Activated CD8-positive, alpha-beta memory T cell treated with anti-CD3 and anti-CD28 coated beads for 24 hours (primary cell): ENCODE measurements around the gene LAMA3.
A peak's percentile ranks its signal among the peaks of the same experiment; 100 is the strongest.

Experiments
- DNase-seq: peaks from one replicate; pipeline ENCODE4 v3.0.0-alpha.2; 2020

The LAMA3 gene, protein sequence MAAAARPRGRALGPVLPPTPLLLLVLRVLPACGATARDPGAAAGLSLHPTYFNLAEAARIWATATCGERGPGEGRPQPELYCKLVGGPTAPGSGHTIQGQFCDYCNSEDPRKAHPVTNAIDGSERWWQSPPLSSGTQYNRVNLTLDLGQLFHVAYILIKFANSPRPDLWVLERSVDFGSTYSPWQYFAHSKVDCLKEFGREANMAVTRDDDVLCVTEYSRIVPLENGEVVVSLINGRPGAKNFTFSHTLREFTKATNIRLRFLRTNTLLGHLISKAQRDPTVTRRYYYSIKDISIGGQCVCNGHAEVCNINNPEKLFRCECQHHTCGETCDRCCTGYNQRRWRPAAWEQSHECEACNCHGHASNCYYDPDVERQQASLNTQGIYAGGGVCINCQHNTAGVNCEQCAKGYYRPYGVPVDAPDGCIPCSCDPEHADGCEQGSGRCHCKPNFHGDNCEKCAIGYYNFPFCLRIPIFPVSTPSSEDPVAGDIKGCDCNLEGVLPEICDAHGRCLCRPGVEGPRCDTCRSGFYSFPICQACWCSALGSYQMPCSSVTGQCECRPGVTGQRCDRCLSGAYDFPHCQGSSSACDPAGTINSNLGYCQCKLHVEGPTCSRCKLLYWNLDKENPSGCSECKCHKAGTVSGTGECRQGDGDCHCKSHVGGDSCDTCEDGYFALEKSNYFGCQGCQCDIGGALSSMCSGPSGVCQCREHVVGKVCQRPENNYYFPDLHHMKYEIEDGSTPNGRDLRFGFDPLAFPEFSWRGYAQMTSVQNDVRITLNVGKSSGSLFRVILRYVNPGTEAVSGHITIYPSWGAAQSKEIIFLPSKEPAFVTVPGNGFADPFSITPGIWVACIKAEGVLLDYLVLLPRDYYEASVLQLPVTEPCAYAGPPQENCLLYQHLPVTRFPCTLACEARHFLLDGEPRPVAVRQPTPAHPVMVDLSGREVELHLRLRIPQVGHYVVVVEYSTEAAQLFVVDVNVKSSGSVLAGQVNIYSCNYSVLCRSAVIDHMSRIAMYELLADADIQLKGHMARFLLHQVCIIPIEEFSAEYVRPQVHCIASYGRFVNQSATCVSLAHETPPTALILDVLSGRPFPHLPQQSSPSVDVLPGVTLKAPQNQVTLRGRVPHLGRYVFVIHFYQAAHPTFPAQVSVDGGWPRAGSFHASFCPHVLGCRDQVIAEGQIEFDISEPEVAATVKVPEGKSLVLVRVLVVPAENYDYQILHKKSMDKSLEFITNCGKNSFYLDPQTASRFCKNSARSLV (N-terminal part only)

DNA sequence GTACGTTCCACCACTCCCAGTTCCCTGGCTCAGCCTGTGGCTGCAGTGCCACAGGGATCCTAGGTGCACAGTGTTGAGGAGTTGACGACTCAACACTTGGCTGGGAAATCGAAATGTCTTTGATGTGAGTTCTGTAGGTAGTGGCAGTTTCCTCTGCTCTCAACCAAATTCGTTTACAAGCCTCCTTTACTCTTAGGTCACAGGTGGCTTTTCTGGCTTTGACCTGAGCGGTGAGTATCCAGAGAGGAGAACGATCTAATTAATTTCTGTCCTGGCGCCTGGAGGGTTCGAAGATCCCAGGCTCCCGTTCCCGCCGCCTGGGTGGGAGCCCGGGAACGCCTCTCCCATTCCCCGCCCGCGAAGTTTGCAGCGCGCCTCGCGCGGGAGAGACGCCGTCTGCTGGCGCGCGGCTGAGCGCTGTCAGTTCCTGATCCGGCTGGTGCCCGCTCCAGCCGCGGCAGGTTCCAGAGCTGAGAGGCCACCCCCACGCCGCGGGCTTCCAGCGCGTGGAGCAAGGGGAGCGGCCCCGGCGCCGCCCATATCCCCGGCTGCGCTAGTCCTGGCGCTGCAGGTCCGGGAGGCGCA lies at the start of gene LAMA3:
LAMA3 (plus strand) TSS at position 423 of the 585 bp plus-strand sequence. CDS start 231 bp downstream, outside the sequence.
- peak; percentile 70 for DNase-seq

- DNase-seq: no peak
These were observed 49.2 kb upstream of the LAMA3 start for GRCh38 chr18:23640052-23640451.

- no peak for DNase-seq
These were observed 48.0 kb upstream of the LAMA3 start for GRCh38 chr18:23641143-23641720.

GRCh38 chr18:23641937-23642666 lies 47.2 kb upstream of the LAMA3 start:
- no peak for DNase-seq

GRCh38 chr18:23643815-23644490 lies 45.3 kb upstream of the LAMA3 start:
- DNase-seq: no peak

GRCh38 chr18:23645568-23646175 lies 43.6 kb upstream of the LAMA3 start:
- no peak for DNase-seq

- no peak for DNase-seq
These were observed 43.0 kb upstream of the LAMA3 start for GRCh38 chr18:23646282-23646681.

DNA sequence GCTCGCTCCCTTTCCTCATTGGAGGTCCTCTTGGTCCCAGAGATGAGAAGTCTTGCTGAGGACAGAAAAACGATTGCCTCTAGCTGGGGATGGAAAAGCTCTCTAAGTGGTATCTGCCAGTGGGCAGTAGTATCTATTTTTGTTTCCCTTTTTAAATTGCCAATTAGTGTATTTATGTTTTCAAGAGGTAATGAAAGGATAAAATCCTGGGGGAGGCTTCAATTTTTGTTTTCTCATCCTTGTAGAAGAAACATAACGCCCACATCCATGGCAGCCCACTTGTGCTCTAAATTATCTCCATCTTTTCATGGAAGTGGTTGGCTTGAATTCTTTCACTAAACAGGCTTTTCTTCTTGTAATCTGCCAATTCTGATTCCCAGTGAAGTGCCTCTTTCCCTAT lies 40.8 kb upstream of the LAMA3 start:
- DNase-seq: no peak

DNA sequence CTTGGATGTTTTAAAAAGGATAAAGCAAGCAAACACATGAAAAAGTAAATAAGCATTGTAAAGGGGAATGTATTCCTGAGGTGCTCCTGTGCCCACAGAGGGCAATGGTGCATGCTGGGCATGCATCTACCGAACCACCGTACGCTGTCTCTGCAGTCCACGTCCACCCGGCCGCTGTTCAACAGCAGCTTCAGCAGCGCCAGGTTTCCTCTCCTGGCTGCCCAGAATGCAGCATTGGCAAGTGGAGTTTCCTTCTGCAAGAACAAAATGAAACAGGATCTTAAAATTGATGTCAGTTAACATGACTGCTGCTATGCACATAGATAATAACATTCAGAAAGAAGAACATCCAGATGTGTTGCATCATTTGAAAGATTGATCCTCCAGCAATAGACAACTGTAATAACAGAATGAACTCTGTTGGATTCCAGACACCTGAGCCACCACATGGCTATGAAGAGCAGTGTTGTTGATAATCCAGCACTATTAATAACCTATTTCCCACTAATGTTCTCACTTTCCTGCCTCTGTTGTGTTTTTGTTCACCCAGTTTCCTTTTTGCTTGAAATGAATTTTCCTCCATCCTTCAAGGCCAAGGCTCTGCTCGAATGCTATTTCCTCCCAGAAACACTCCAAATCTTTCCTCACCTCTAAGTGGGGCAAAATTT lies 40.2 kb upstream of the LAMA3 start:
- no peak for DNase-seq

DNA sequence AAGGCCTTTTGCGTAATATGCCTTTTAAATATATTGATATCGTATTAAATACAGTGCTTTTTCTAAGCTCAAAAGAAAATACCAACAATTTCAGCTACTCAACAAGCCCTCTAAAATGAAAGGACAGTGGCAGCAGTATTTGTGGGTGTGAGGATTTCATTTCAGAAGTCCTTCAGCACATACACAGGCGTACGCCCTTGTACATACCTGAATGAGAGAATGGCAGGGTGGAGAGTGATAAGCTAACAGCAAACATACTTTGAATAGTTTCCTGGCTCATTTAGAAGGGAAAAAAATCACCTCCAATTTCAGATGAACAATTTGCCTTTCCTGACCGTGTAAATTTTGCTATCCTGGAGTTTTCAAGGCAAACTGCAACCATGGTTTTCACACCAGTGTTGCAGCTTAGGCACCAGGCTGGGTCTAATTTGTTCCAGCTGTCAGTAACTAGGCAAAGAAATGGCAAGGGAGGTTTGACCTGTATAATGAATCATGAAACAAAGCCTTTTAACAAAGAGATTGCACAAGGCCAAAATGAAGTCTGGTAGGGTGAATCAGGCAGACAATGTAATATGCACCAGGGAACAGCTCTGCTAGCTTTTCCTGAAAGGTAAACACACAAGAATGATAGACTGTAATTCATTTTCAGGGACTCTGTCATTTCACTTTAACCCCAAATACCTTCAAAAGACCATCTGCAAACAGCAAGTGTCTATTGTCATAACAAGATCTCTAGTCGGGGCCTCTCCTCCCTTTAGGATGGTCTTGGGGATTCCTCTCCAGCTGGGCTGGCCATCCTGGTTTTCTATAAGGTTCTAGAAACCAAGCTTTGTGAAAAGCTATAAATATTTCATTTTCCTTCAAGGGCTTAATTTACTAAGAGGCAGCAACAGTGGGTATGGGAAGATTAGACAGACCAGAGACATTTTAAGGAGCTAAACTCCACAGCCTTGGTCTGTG lies 38.0 kb upstream of the LAMA3 start:
- no peak for DNase-seq

- DNase-seq: no peak
These were observed 37.0 kb upstream of the LAMA3 start for GRCh38 chr18:23652232-23652631.

- no peak for DNase-seq
These were observed 31.0 kb upstream of the LAMA3 start for GRCh38 chr18:23658285-23658684.

- no peak for DNase-seq
These were observed 27.4 kb upstream of the LAMA3 start for GRCh38 chr18:23661735-23662308.

DNA sequence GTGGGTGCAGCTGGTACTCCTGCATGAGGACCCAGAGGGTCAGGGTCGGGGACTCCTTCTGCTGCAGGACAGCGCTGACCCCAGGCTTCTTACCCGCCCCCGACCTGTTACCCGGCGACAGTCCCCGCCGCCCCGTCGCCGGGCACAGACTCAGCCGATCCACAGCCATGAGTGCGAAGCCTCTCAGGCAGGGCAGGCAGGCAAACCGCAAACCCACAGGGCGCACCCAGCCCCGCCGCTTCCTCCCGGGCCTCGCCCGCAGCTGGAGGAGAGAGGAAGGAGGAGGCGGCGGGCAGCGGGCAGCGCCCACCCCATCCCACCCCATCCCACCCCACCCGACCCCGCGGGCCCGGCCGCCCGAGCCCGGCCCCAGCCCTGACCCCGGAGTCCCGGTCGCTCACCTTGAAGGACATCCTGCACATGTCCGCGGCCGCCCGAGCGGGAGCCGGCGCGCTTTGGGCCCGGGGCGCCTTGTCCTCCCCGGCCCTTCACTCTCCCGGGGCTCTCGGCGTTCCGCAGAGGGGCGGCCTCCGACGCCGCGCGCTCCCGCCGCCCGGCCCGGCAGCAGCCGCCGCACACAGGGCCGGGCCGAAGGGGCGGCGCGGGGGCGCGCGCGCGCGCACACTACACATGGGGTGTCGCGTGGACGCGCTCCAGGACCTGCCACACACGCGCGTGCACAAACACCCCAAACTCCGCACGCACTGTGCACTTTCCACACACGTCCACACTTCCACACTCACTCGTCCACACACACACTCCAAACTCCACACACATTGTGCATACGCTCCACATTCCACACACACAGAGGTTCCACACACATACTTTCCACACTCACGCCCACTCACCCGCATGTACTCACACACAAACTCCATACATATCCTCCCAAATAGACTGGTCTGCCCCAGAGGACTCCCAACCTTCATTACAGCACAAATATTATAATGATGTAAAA lies 26.7 kb upstream of the LAMA3 start, which contains the start of gene ANKRD29:
ANKRD29 (minus strand) TSS at position 603 of the 955 bp plus-strand sequence; CDS start at position 422, 181 bp downstream.
- DNase-seq: peak; percentile 70

DNA sequence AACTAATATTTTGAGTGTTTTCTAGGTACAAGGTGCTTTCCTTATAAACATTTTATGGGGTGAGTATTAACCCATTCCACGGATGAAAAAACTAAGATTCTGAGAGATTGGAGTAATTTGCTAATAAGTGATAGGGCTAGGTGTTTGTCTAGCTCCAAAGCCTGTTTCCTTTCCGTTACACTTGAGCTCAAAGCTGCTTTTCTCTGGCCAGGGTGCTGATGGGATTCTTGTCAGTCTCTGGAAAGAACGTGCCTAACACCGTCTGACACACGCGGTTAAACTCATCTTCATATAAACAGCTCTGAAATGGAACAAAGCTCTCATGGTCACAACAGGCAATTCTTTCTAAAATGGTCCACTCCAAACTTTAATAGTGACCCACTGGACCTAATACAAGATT lies 24.6 kb upstream of the LAMA3 start:
- DNase-seq: no peak

DNA sequence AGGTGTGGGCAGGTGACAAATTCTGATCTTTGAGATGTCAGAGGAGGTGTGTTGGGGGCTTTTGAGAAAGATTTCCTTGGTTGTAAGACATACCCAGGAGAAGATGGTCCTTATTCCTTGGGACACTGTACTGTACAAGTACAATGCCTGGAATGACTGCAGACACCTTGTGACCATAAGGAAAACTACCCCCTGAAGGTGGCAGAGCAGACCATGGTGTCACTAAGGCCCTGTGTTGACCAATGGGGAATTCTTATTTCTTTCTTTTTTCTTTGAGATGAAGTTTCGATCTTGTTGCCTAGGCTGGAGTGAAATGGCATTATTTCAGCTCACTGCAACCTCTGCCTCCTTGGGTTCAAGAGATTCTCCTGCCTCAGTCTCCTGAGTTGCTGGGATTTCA lies 22.1 kb upstream of the LAMA3 start:
- DNase-seq: no peak

DNA sequence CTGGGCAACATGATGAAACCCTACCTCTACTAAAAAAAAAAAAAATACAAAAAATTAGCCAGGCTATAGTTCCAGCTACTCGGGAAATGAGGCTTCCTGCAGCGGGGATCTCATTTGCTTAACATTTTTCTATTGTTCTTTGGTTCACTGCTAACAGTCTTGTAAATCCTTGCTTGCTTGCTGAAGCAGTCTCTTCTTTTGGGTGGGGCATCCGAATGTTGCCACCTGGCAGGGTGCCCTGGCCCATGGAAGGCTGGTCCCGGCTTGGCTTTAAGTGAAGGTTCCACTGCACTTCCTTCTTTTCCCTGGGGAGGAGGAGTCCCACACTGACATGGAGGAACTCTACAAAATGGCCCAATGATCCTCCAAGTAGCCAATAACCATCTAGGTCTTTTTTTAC lies 20.5 kb upstream of the LAMA3 start:
- no peak for DNase-seq
